Stimulated activated CD4-positive, alpha-beta T cell treated with anti-CD3 and anti-CD28 coated beads, Interleukin-2, amount 100 ng/mL, for 48 hours (primary cell): Measurements from ENCODE around the gene CMTM7.
"Not testable (repeated sequence)": the region's sequence is repeated elsewhere in the genome, so short reads cannot be mapped to it uniquely, and the experiment has no call there.

Experiments used
- DNase-seq, 2 donors: peaks; one replicate each; pipeline ENCODE4 v3.0.0-alpha.2; 2020

CMTM7 gene

GRCh38 chr3:32438596-32439344 is 47.1 kb downstream of the CMTM7 start:
- no peak for DNase-seq

GRCh38 chr3:32439421-32439820 is 47.8 kb downstream of the CMTM7 start:
- not testable (repeated sequence) for DNase-seq

- DNase-seq: no peak
Measured at GRCh38 chr3:32440611-32441350, 49.1 kb downstream of the CMTM7 start.

GRCh38 chr3:32442766-32443165 is 51.1 kb downstream of the CMTM7 start:
- DNase-seq: no peak

- DNase-seq: no peak
Measured at GRCh38 chr3:32443478-32443877, 51.8 kb downstream of the CMTM7 start.

GRCh38 chr3:32447865-32448400 is 56.3 kb downstream of the CMTM7 start:
- DNase-seq: no peak

- no peak for DNase-seq
Measured at GRCh38 chr3:32448686-32449474, 57.2 kb downstream of the CMTM7 start.

- DNase-seq: no peak
Measured at GRCh38 chr3:32449691-32450090, 58.0 kb downstream of the CMTM7 start.

- DNase-seq: no peak
Measured at GRCh38 chr3:32450426-32450825, 58.8 kb downstream of the CMTM7 start.

- no peak for DNase-seq
Measured at GRCh38 chr3:32450992-32451659, 59.5 kb downstream of the CMTM7 start.

- DNase-seq: no peak
Measured at GRCh38 chr3:32452009-32452408, 60.4 kb downstream of the CMTM7 start.

- DNase-seq: no peak
Measured at GRCh38 chr3:32453346-32453745, 61.7 kb downstream of the CMTM7 start.

GRCh38 chr3:32454111-32454510 is 62.5 kb downstream of the CMTM7 start:
- no peak for DNase-seq

- DNase-seq: no peak
Measured at GRCh38 chr3:32454731-32455608, 63.3 kb downstream of the CMTM7 start.

- DNase-seq: no peak
Measured at GRCh38 chr3:32455609-32456428, 64.2 kb downstream of the CMTM7 start.

- no peak for DNase-seq
Measured at GRCh38 chr3:32456429-32457130, 64.9 kb downstream of the CMTM7 start.

GRCh38 chr3:32457971-32458471 is 66.4 kb downstream of the CMTM7 start:
- DNase-seq: no peak

- no peak for DNase-seq
Measured at GRCh38 chr3:32459450-32459849, 67.8 kb downstream of the CMTM7 start.

GRCh38 chr3:32460031-32460749 is 68.5 kb downstream of the CMTM7 start:
- DNase-seq: peak; percentile 44 to 45
